Measurements from ENCODE around the gene ZAR1. TPM values are rescaled to one million over a fixed set of nuclear protein-coding genes. Genes with fewer than 3 reads are reported as not detected.

The ZAR1 gene
- total and polyA plus RNA-seq, 2 donors (not counting 1 experiment from before 2014, with no cell fraction given) = not detected

- Mint-ChIP-seq H3K27ac (no peak overlapping the region), H3K4me3 (no peak overlapping the region), H3K4me1 (no peaks in the 10 kb centered on the region), H3K9me3 (ENCODE audit: insufficient read depth) (no peaks in the 10 kb centered on the region), H3K27me3 (no peaks in the 10 kb centered on the region)
- Histone ChIP-seq H3K4me2 (replicated peaks; ENCODE audit: low read depth, low read length, poor library complexity, severe bottlenecking) (no peak overlapping the region), H3K27ac (ENCODE audit: low read length in 2 of 2) (no peak overlapping the region), H3K4me3 (ENCODE audit: control extremely low read depth in 1 of 5, extremely low read depth in 1 of 5, insufficient read depth in 1 of 5, low read depth in 2 of 5, low read length in 4 of 5) (no peak overlapping the region), H3K9ac (ENCODE audit: low read length) (no peak overlapping the region), H2AFZ (ENCODE audit: insufficient read depth, low read depth, low read length, poor library complexity, severe bottlenecking) (no peak overlapping the region), H3K9me3 (ENCODE audit: control extremely low read depth in 1 of 3, control insufficient read depth in 2 of 3, insufficient read depth in 1 of 3, low read length in 2 of 3) (no peaks in the 10 kb centered on the region), H3K79me2 (ENCODE audit: control insufficient read depth, insufficient read depth, low read length) (no peaks in the 10 kb centered on the region), H3K27me3 (replicated peaks in 1 of 4; ENCODE audit: control extremely low read depth in 1 of 4, control insufficient read depth in 3 of 4, insufficient read depth in 4 of 4, low read length in 3 of 4) (no peaks in the 10 kb centered on the region), H4K20me1 (ENCODE audit: control insufficient read depth, insufficient read depth, low read length, poor library complexity, severe bottlenecking) (no peaks in the 10 kb centered on the region), H3K36me3 (replicated peaks in 1 of 2; ENCODE audit: control extremely low read depth in 1 of 2, control insufficient read depth in 1 of 2, extremely low read depth in 1 of 2, insufficient read depth in 2 of 2, low read length in 1 of 2) (peaks cover 13 to 58% of the 10 kb centered on the region in 2 experiments), H3K4me1 (ENCODE audit: control insufficient read depth in 2 of 2, insufficient read depth in 2 of 2, low read length in 2 of 2) (no peaks in the 10 kb centered on the region)
- intact Hi-C loops (cut with micrococcal nuclease) = no loop called here
- CTCF ChIA-PET = no interaction called here
- no peak for ATAC-seq (ENCODE audit: low read depth)
- no CpG with 5 or more reads among the region's 1 CpG for WGBS (ENCODE audit: insufficient coverage)
- TF ChIP-seq EZH2 (IDR thresholded peaks at IDR 0.05; ENCODE audit: borderline replicate concordance, insufficient read depth, low read depth, low read length, poor library complexity, severe bottlenecking) (no peak), CTCF (IDR thresholded peaks at IDR 0.05) (no peak)
- POLR2A ChIA-PET = no interaction called here
- DNase-seq = no peak
Observed at GRCh38 chr4:48504352-48504751, 14.3 kb downstream of the ZAR1 start.

DNA sequence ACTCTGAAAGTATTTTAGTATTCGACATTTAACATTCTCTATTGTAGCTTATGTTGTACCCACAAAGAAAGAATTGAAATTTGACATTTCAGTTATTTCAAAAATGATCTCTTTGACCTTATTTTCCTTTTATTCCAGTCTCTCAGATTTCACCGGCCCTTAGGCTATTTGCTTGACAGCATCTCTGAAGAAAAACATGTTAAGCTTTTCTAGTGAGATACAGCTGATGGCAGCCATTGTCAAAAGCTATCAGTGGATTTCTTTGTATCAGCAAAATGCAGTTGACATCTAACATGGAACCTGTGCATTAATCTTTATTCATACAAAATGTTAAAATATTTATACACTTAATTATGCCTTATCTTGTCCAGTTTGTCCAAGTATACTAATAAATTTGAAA is 16.7 kb downstream of the ZAR1 start:
- intact Hi-C loops (cut with micrococcal nuclease) = no loop called here
- ATAC-seq (ENCODE audit: low read depth) (no peak), DNase-seq (no peak)
- no peak overlapping the region for H2AFZ ChIP-seq (ENCODE audit: insufficient read depth, low read depth, low read length, poor library complexity, severe bottlenecking)
- peaks cover 20 to 63% of the 10 kb centered on the region in 2 experiments for H3K36me3 ChIP-seq (replicated peaks in 1 of 2; ENCODE audit: control extremely low read depth in 1 of 2, control insufficient read depth in 1 of 2, extremely low read depth in 1 of 2, insufficient read depth in 2 of 2, low read length in 1 of 2)
- POLR2A ChIA-PET = no interaction called here
- H3K27me3 ChIP-seq (replicated peaks in 1 of 4; ENCODE audit: control extremely low read depth in 1 of 4, control insufficient read depth in 3 of 4, insufficient read depth in 4 of 4, low read length in 3 of 4) = no peaks in the 10 kb centered on the region
- no peak overlapping the region for H3K27ac ChIP-seq (ENCODE audit: low read length in 2 of 2)
- CTCF ChIA-PET = interaction anchor here (0.6 kb wide), 1 partner anchor 21 kb away, joined by 3 read pairs; no protein-coding TSS in a partner anchor
- Mint-ChIP-seq H3K9me3 (ENCODE audit: insufficient read depth) (no peaks in the 10 kb centered on the region), H3K4me3 (no peak overlapping the region), H3K27ac (no peak overlapping the region), H3K27me3 (no peaks in the 10 kb centered on the region), H3K4me1 (no peaks in the 10 kb centered on the region)
- H3K4me1 ChIP-seq (ENCODE audit: control insufficient read depth in 2 of 2, insufficient read depth in 2 of 2, low read length in 2 of 2) = no peaks in the 10 kb centered on the region
- H3K9ac ChIP-seq (ENCODE audit: low read length) = no peak overlapping the region
- no peaks in the 10 kb centered on the region for H4K20me1 ChIP-seq (ENCODE audit: control insufficient read depth, insufficient read depth, low read length, poor library complexity, severe bottlenecking)
- no peak overlapping the region for H3K4me3 ChIP-seq (ENCODE audit: control extremely low read depth in 1 of 5, extremely low read depth in 1 of 5, insufficient read depth in 1 of 5, low read depth in 2 of 5, low read length in 4 of 5)
- WGBS (ENCODE audit: insufficient coverage) = 100% methylated on average over 1 of the region's 2 CpGs
- no peaks in the 10 kb centered on the region for H3K9me3 ChIP-seq (ENCODE audit: control extremely low read depth in 1 of 3, control insufficient read depth in 2 of 3, insufficient read depth in 1 of 3, low read length in 2 of 3)
- no peak for TF ChIP-seq CTCF (IDR thresholded peaks at IDR 0.05)
- no peak for TF ChIP-seq EZH2 (IDR thresholded peaks at IDR 0.05; ENCODE audit: borderline replicate concordance, insufficient read depth, low read depth, low read length, poor library complexity, severe bottlenecking)
- no peak overlapping the region for H3K4me2 ChIP-seq (replicated peaks; ENCODE audit: low read depth, low read length, poor library complexity, severe bottlenecking)
- H3K79me2 ChIP-seq (ENCODE audit: control insufficient read depth, insufficient read depth, low read length) = no peaks in the 10 kb centered on the region

Data from B cell (primary cell).